ENCODE data around the gene TSPO2.

Gene TSPO2

GRCh38 chr6:41027799-41028560 lies 14.3 kb upstream of the TSPO2 start:
- no peak for DNase-seq

GRCh38 chr6:41028561-41029412 lies 13.5 kb upstream of the TSPO2 start:
- no peak for DNase-seq

GRCh38 chr6:41032830-41033229 lies 9.4 kb upstream of the TSPO2 start:
- no peak for DNase-seq

- DNase-seq = no peak
Measured at GRCh38 chr6:41033776-41034175, 8.5 kb upstream of the TSPO2 start.

- DNase-seq = no peak
Measured at GRCh38 chr6:41036186-41036585, 6.1 kb upstream of the TSPO2 start.

- DNase-seq = no peak
Measured at GRCh38 chr6:41036601-41037000, 5.7 kb upstream of the TSPO2 start.

- no peak for DNase-seq
Measured at GRCh38 chr6:41037107-41037900, 5.0 kb upstream of the TSPO2 start.

GRCh38 chr6:41038205-41038604 lies 4.1 kb upstream of the TSPO2 start:
- no peak for DNase-seq

- DNase-seq = no peak
Measured at GRCh38 chr6:41039060-41039998, 2.9 kb upstream of the TSPO2 start, which contains the start of gene UNC5CL. UNC5CL (minus strand) TSS chr6:41039221; CDS start chr6:41035074, 4,147 bp downstream.

- DNase-seq = no peak
Measured at GRCh38 chr6:41040101-41040939, 1.9 kb upstream of the TSPO2 start.

GRCh38 chr6:41040940-41041536 lies 1.2 kb upstream of the TSPO2 start:
- no peak for DNase-seq

GRCh38 chr6:41043151-41043550 lies 884 bp downstream of the TSPO2 start:
- DNase-seq = no peak

- DNase-seq = no peak
Measured at GRCh38 chr6:41045664-41046063, 3.4 kb downstream of the TSPO2 start.

- DNase-seq = no peak
Measured at GRCh38 chr6:41046084-41046483, 3.8 kb downstream of the TSPO2 start.

GRCh38 chr6:41047306-41047705 lies 5.0 kb downstream of the TSPO2 start:
- no peak for DNase-seq

GRCh38 chr6:41047745-41048732 lies 5.8 kb downstream of the TSPO2 start:
- no peak for DNase-seq

GRCh38 chr6:41049521-41049920 lies 7.3 kb downstream of the TSPO2 start:
- DNase-seq = no peak

- no peak for DNase-seq
Measured at GRCh38 chr6:41049955-41050354, 7.7 kb downstream of the TSPO2 start.

GRCh38 chr6:41050536-41050935 lies 8.3 kb downstream of the TSPO2 start:
- no peak for DNase-seq

All from NCI-H187 treated with DMSO at 0.1 percent for 48 hours (cell line).